Measurements from ENCODE around the gene POLR1B. TPM values are rescaled to one million over a fixed set of nuclear protein-coding genes. Genes with fewer than 3 reads are reported as not detected.

POLR1B gene
- total RNA-seq, 1 experiment from 2014 or later, result 27.7 TPM

- DNase-seq, result no peak
- Histone ChIP-seq H3K27me3 (ENCODE audit: insufficient read depth, low read depth) (no peaks in the 10 kb centered on the region), H4K20me1 (ENCODE audit: insufficient read depth) (no peaks in the 10 kb centered on the region), H3K79me2 (ENCODE audit: low read depth) (no peaks in the 10 kb centered on the region), H3K27ac (no peak overlapping the region), H3K9me2 (ENCODE audit: insufficient read depth) (no peaks in the 10 kb centered on the region), H3K36me3 (ENCODE audit: low read depth) (no peaks in the 10 kb centered on the region), H2AFZ (no peak overlapping the region), H3K9me3 (ENCODE audit: insufficient read depth, low read depth) (no peaks in the 10 kb centered on the region), H3F3A (ENCODE audit: insufficient read depth, low read depth) (peaks cover 8% of the 10 kb centered on the region; the same call in 1 of the 2 replicates), H3K4me1 (replicated peaks; ENCODE audit: insufficient read depth) (peaks cover 26% of the 10 kb centered on the region), H3K4me3 (no peak overlapping the region), H3K4me2 (no peak overlapping the region)
- ChIA-PET CTCF (no interaction called here), POLR2A (ENCODE audit: unreplicated experiment) (no interaction called here)
- BruUV-seq (replicated peaks), result no TSS peak
- intact Hi-C loops (cut with micrococcal nuclease; ENCODE audit: unreplicated experiment), result loop anchor here (5.0 kb wide), 1 partner anchor 337 kb away; no protein-coding TSS in a partner anchor
- no peak for TF ChIP-seq CTCF (conservative IDR thresholded peaks at IDR 0.05)
- TF ChIP-seq EZH2 (IDR thresholded peaks at IDR 0.05; ENCODE audit: low read depth), result no peak
These were observed 62.7 kb downstream of the POLR1B start for GRCh38 chr2:112604952-112605351.

GRCh38 chr2:112605926-112606325 is 63.7 kb downstream of the POLR1B start:
- no peak overlapping the region for H3K27ac ChIP-seq
- DNase-seq, result no peak
- no TSS peak for BruUV-seq (replicated peaks)
- H3F3A ChIP-seq (ENCODE audit: insufficient read depth, low read depth), result peaks cover 8% of the 10 kb centered on the region; the same call in 1 of the 2 replicates
- ChIA-PET CTCF (no interaction called here), POLR2A (ENCODE audit: unreplicated experiment) (no interaction called here)
- no peak overlapping the region for H3K4me3 ChIP-seq
- no peaks in the 10 kb centered on the region for H3K36me3 ChIP-seq (ENCODE audit: low read depth)
- no peaks in the 10 kb centered on the region for H3K9me3 ChIP-seq (ENCODE audit: insufficient read depth, low read depth)
- no peaks in the 10 kb centered on the region for H3K79me2 ChIP-seq (ENCODE audit: low read depth)
- H4K20me1 ChIP-seq (ENCODE audit: insufficient read depth), result no peaks in the 10 kb centered on the region
- no peaks in the 10 kb centered on the region for H3K27me3 ChIP-seq (ENCODE audit: insufficient read depth, low read depth)
- intact Hi-C loops (cut with micrococcal nuclease; ENCODE audit: unreplicated experiment), result no loop called here
- H3K4me2 ChIP-seq, result no peak overlapping the region
- TF ChIP-seq CTCF (conservative IDR thresholded peaks at IDR 0.05), result no peak
- no peak for TF ChIP-seq EZH2 (IDR thresholded peaks at IDR 0.05; ENCODE audit: low read depth)
- H3K4me1 ChIP-seq (replicated peaks; ENCODE audit: insufficient read depth), result peaks cover 17% of the 10 kb centered on the region
- no peaks in the 10 kb centered on the region for H3K9me2 ChIP-seq (ENCODE audit: insufficient read depth)
- no peak overlapping the region for H2AFZ ChIP-seq

- no peak for TF ChIP-seq EZH2 (IDR thresholded peaks at IDR 0.05; ENCODE audit: low read depth)
- no peak for TF ChIP-seq CTCF (conservative IDR thresholded peaks at IDR 0.05)
- H3K79me2 ChIP-seq (ENCODE audit: low read depth), result no peaks in the 10 kb centered on the region
- H3F3A ChIP-seq (ENCODE audit: insufficient read depth, low read depth), result peaks cover 8% of the 10 kb centered on the region; the same call in 1 of the 2 replicates
- H3K27me3 ChIP-seq (ENCODE audit: insufficient read depth, low read depth), result no peaks in the 10 kb centered on the region
- POLR2A ChIA-PET (ENCODE audit: unreplicated experiment), result no interaction called here
- no peak for DNase-seq
- no peaks in the 10 kb centered on the region for H3K9me3 ChIP-seq (ENCODE audit: insufficient read depth, low read depth)
- no peak overlapping the region for H3K27ac ChIP-seq
- no peaks in the 10 kb centered on the region for H4K20me1 ChIP-seq (ENCODE audit: insufficient read depth)
- no peak overlapping the region for H3K4me2 ChIP-seq
- CTCF ChIA-PET, result no interaction called here
- peaks cover 10% of the 10 kb centered on the region for H3K4me1 ChIP-seq (replicated peaks; ENCODE audit: insufficient read depth)
- intact Hi-C loops (cut with micrococcal nuclease; ENCODE audit: unreplicated experiment), result no loop called here
- H3K4me3 ChIP-seq, result no peak overlapping the region
- H2AFZ ChIP-seq, result no peak overlapping the region
- no TSS peak for BruUV-seq (replicated peaks)
- H3K9me2 ChIP-seq (ENCODE audit: insufficient read depth), result no peaks in the 10 kb centered on the region
- H3K36me3 ChIP-seq (ENCODE audit: low read depth), result no peaks in the 10 kb centered on the region
These were observed 64.3 kb downstream of the POLR1B start for GRCh38 chr2:112606547-112606946.

Data from PC-9 (cell line).